Activated naive CD4-positive, alpha-beta T cell treated with anti-CD3 and anti-CD28 coated beads, Interleukin-2, amount 10 ng/mL, durations not matched to agents 7 days and 5 days (primary cell): ENCODE measurements around the gene POM121L2.
"Not testable (repeated sequence)": the region's sequence is repeated elsewhere in the genome, so short reads cannot be mapped to it uniquely, and the experiment has no call there.

Experiments used
- CTCF ChIA-PET: fragments of 350-600 bp; sonication (Branson Sonifier 250); formaldehyde crosslinking; loops from one replicate; lab custom pipeline; 2021; ENCODE audit warnings: antibody characterized with exemption; lab: Charles Lee
- DNase-seq: peaks from one replicate; pipeline ENCODE4 v3.0.0-alpha.2; 2020
- H3K27ac Mint-ChIP-seq: one replicate; pipeline ENCODE4 v1.8.0; 2021; ENCODE audit warnings: mild to moderate bottlenecking, moderate library complexity, mixed read lengths
- H3K27me3 Mint-ChIP-seq: one replicate; pipeline ENCODE4 v1.8.0; 2021; ENCODE audit warnings: mild to moderate bottlenecking, mixed read lengths
- H3K36me3 Mint-ChIP-seq: one replicate; pipeline ENCODE4 v1.8.0; 2021; ENCODE audit warnings: mixed read lengths
- H3K4me1 Mint-ChIP-seq: one replicate; pipeline ENCODE4 v1.8.0; 2021; ENCODE audit warnings: mixed read lengths
- H3K4me3 Mint-ChIP-seq: one replicate; pipeline ENCODE4 v1.8.0; 2021; ENCODE audit warnings: mild to moderate bottlenecking, moderate library complexity, mixed read lengths
- H3K9me3 Mint-ChIP-seq: one replicate; pipeline ENCODE4 v1.8.0; 2021; ENCODE audit warnings: mixed read lengths

POM121L2 gene

GRCh38 chr6:27286141-27286540, 25.9 kb downstream of the POM121L2 start:
- CTCF ChIA-PET = no interaction called here
- Mint-ChIP-seq H3K36me3 (peaks cover 22% of the 10 kb centered on the region), H3K27ac (no peak overlapping the region), H3K4me3 (no peak overlapping the region), H3K9me3 (peaks cover 28% of the 10 kb centered on the region), H3K4me1 (peaks cover 2% of the 10 kb centered on the region), H3K27me3 (peaks cover 91% of the 10 kb centered on the region)
- DNase-seq = no peak

- peaks cover 7% of the 10 kb centered on the region for H3K4me1 Mint-ChIP-seq
- H3K27ac Mint-ChIP-seq = peak overlapping the region; percentile 79
- H3K27me3 Mint-ChIP-seq = peaks cover 92% of the 10 kb centered on the region
- H3K9me3 Mint-ChIP-seq = peaks cover 18% of the 10 kb centered on the region
- H3K4me3 Mint-ChIP-seq = peak overlapping the region; percentile 30
- peaks cover 14% of the 10 kb centered on the region for H3K36me3 Mint-ChIP-seq
- CTCF ChIA-PET = no interaction called here
- DNase-seq = no peak
Observed at GRCh38 chr6:27283279-27283678, 28.8 kb downstream of the POM121L2 start.

- Mint-ChIP-seq H3K4me1 (peaks cover 7% of the 10 kb centered on the region), H3K36me3 (peaks cover 13% of the 10 kb centered on the region), H3K27ac (no peak overlapping the region), H3K27me3 (peaks cover 81% of the 10 kb centered on the region), H3K4me3 (no peak overlapping the region), H3K9me3 (peaks cover 23% of the 10 kb centered on the region)
- DNase-seq = no peak
- CTCF ChIA-PET = no interaction called here
Observed at GRCh38 chr6:27281569-27281968, 30.5 kb downstream of the POM121L2 start.

GRCh38 chr6:27281105-27281539, 31.0 kb downstream of the POM121L2 start:
- no peak overlapping the region for H3K27ac Mint-ChIP-seq
- peaks cover 21% of the 10 kb centered on the region for H3K9me3 Mint-ChIP-seq
- peaks cover 81% of the 10 kb centered on the region for H3K27me3 Mint-ChIP-seq
- no peak overlapping the region for H3K4me3 Mint-ChIP-seq
- H3K36me3 Mint-ChIP-seq = peaks cover 13% of the 10 kb centered on the region
- CTCF ChIA-PET = interaction anchor here (0.6 kb wide), 1 partner anchor 21 kb away, joined by 3 read pairs; no protein-coding TSS in a partner anchor
- no peak for DNase-seq
- peaks cover 7% of the 10 kb centered on the region for H3K4me1 Mint-ChIP-seq

GRCh38 chr6:27280540-27281000, 31.5 kb downstream of the POM121L2 start:
- peaks cover 18% of the 10 kb centered on the region for H3K9me3 Mint-ChIP-seq
- peaks cover 7% of the 10 kb centered on the region for H3K4me1 Mint-ChIP-seq
- H3K27ac Mint-ChIP-seq = peak overlapping the region; percentile 53
- H3K36me3 Mint-ChIP-seq = peaks cover 11% of the 10 kb centered on the region
- CTCF ChIA-PET = interaction anchor here (0.6 kb wide), 1 partner anchor 20 kb away, joined by 3 read pairs; no protein-coding TSS in a partner anchor
- DNase-seq = no peak
- peaks cover 80% of the 10 kb centered on the region for H3K27me3 Mint-ChIP-seq
- H3K4me3 Mint-ChIP-seq = no peak overlapping the region

- DNase-seq = no peak
- H3K27me3 Mint-ChIP-seq = peaks cover 80% of the 10 kb centered on the region
- CTCF ChIA-PET = no interaction called here
- H3K36me3 Mint-ChIP-seq = peaks cover 11% of the 10 kb centered on the region
- peak overlapping the region; percentile 19 for H3K27ac Mint-ChIP-seq
- H3K4me3 Mint-ChIP-seq = peak overlapping the region; percentile 23
- H3K9me3 Mint-ChIP-seq = peaks cover 14% of the 10 kb centered on the region
- H3K4me1 Mint-ChIP-seq = peaks cover 7% of the 10 kb centered on the region
Observed at GRCh38 chr6:27280064-27280539, 32.0 kb downstream of the POM121L2 start.

- peaks cover 14% of the 10 kb centered on the region for H3K9me3 Mint-ChIP-seq
- H3K36me3 Mint-ChIP-seq = peaks cover 8% of the 10 kb centered on the region
- no peak overlapping the region for H3K4me3 Mint-ChIP-seq
- no peak for DNase-seq
- peaks cover 7% of the 10 kb centered on the region for H3K4me1 Mint-ChIP-seq
- H3K27ac Mint-ChIP-seq = no peak overlapping the region
- CTCF ChIA-PET = no interaction called here
- H3K27me3 Mint-ChIP-seq = peaks cover 79% of the 10 kb centered on the region
Observed at GRCh38 chr6:27279513-27280063, 32.5 kb downstream of the POM121L2 start.

- Mint-ChIP-seq H3K27me3 (peaks cover 69% of the 10 kb centered on the region), H3K27ac (peak overlapping the region; percentile 42), H3K9me3 (peaks cover 7% of the 10 kb centered on the region), H3K4me1 (peaks cover 7% of the 10 kb centered on the region), H3K36me3 (peaks cover 4% of the 10 kb centered on the region), H3K4me3 (no peak overlapping the region)
- CTCF ChIA-PET = no interaction called here
- DNase-seq = no peak
Observed at GRCh38 chr6:27275025-27275956, 36.8 kb downstream of the POM121L2 start.

GRCh38 chr6:27273783-27274182, 38.3 kb downstream of the POM121L2 start:
- CTCF ChIA-PET = no interaction called here
- H3K36me3 Mint-ChIP-seq = no peaks in the 10 kb centered on the region
- no peak for DNase-seq
- H3K4me3 Mint-ChIP-seq = no peak overlapping the region
- peaks cover 66% of the 10 kb centered on the region for H3K27me3 Mint-ChIP-seq
- H3K9me3 Mint-ChIP-seq = peaks cover 7% of the 10 kb centered on the region
- H3K4me1 Mint-ChIP-seq = no peaks in the 10 kb centered on the region
- no peak overlapping the region for H3K27ac Mint-ChIP-seq

- CTCF ChIA-PET = no interaction called here
- H3K4me3 Mint-ChIP-seq = no peak overlapping the region
Observed at GRCh38 chr6:27268803-27269202, 43.3 kb downstream of the POM121L2 start.

GRCh38 chr6:27267857-27268434, 44.1 kb downstream of the POM121L2 start:
- H3K27ac Mint-ChIP-seq = no peak overlapping the region
- CTCF ChIA-PET = no interaction called here
- peaks cover 53% of the 10 kb centered on the region for H3K27me3 Mint-ChIP-seq
- DNase-seq = no peak
- H3K4me1 Mint-ChIP-seq = no peaks in the 10 kb centered on the region
- H3K4me3 Mint-ChIP-seq = no peak overlapping the region
- H3K36me3 Mint-ChIP-seq = no peaks in the 10 kb centered on the region
- no peaks in the 10 kb centered on the region for H3K9me3 Mint-ChIP-seq

More at GRCh38 chr6:27268803-27269202, 43.3 kb downstream of the POM121L2 start:
- peaks cover 55% of the 10 kb centered on the region for H3K27me3 Mint-ChIP-seq
- no peak for DNase-seq
- H3K36me3 Mint-ChIP-seq = no peaks in the 10 kb centered on the region
- H3K27ac Mint-ChIP-seq = no peak overlapping the region
- no peaks in the 10 kb centered on the region for H3K9me3 Mint-ChIP-seq
- H3K4me1 Mint-ChIP-seq = no peaks in the 10 kb centered on the region

- H3K9me3 Mint-ChIP-seq, H3K4me3 Mint-ChIP-seq, H3K36me3 Mint-ChIP-seq, H3K27ac Mint-ChIP-seq, H3K4me1 Mint-ChIP-seq, CTCF ChIA-PET, DNase-seq: not testable (repeated sequence)
- peaks cover 57% of the 10 kb centered on the region for H3K27me3 Mint-ChIP-seq
Observed at GRCh38 chr6:27267003-27267402, 45.1 kb downstream of the POM121L2 start.

- H3K4me3 Mint-ChIP-seq = no peak overlapping the region
- H3K36me3 Mint-ChIP-seq = no peaks in the 10 kb centered on the region
- no peak overlapping the region for H3K27ac Mint-ChIP-seq
- H3K9me3 Mint-ChIP-seq = no peaks in the 10 kb centered on the region
- no peak for DNase-seq
- H3K4me1 Mint-ChIP-seq = peaks cover 6% of the 10 kb centered on the region
- CTCF ChIA-PET = no interaction called here
- H3K27me3 Mint-ChIP-seq = peaks cover 69% of the 10 kb centered on the region
Observed at GRCh38 chr6:27263886-27264285, 48.2 kb downstream of the POM121L2 start.

GRCh38 chr6:27260836-27261375, 51.2 kb downstream of the POM121L2 start:
- no peak overlapping the region for H3K4me3 Mint-ChIP-seq

More at GRCh38 chr6:27260836-27261375, 51.2 kb downstream of the POM121L2 start:
- Mint-ChIP-seq H3K27me3 (peaks cover 73% of the 10 kb centered on the region), H3K36me3 (no peaks in the 10 kb centered on the region), H3K27ac (no peak overlapping the region), H3K9me3 (peaks cover 3% of the 10 kb centered on the region), H3K4me1 (peaks cover 6% of the 10 kb centered on the region)
- CTCF ChIA-PET = interaction anchor here (0.6 kb wide), 1 partner anchor 20 kb away, joined by 3 read pairs; no protein-coding TSS in a partner anchor
- DNase-seq = no peak
